ENCODE results near the gene JAM3.
A peak's percentile ranks its signal among the peaks of the same experiment; 100 is the strongest.

JAM3 gene

DNA sequence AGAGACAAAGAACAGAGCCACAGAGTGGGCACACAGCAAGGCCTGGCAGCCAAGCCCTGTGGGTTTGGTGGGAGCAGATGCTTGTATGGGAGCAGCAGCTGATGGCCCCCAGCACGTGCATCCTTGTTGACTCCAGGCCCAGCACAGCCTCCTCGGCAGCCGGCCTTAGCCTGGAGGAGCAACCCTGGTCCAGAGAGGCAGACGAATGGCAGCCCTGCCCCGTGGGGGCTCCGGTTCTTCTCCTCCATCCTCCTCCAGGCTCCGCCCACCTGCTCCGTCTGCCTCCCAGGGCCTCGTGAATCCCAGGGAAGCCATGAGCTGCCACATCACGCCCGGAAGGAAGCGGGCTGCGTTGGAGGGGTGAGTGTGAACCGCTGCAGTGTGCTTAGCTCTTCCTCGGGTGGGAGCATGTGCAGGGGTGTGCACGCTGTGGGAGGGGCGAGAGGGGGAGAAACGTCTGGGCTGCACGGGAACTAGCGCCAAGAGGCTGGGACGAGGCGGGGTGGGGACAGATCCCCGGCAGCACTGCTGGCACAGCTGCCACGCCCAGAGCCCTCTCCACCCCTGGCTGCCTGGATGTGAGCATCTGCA is 36.3 kb upstream of the JAM3 start:
- H3K4me3 ChIP-seq (ENCODE audit: low read depth, low read length), result peak overlapping the region; percentile 52
- DNase-seq, result peak; percentile 84
- peaks cover 31% of the 10 kb centered on the region for H3K4me1 ChIP-seq
- TF ChIP-seq, protein P1, sequence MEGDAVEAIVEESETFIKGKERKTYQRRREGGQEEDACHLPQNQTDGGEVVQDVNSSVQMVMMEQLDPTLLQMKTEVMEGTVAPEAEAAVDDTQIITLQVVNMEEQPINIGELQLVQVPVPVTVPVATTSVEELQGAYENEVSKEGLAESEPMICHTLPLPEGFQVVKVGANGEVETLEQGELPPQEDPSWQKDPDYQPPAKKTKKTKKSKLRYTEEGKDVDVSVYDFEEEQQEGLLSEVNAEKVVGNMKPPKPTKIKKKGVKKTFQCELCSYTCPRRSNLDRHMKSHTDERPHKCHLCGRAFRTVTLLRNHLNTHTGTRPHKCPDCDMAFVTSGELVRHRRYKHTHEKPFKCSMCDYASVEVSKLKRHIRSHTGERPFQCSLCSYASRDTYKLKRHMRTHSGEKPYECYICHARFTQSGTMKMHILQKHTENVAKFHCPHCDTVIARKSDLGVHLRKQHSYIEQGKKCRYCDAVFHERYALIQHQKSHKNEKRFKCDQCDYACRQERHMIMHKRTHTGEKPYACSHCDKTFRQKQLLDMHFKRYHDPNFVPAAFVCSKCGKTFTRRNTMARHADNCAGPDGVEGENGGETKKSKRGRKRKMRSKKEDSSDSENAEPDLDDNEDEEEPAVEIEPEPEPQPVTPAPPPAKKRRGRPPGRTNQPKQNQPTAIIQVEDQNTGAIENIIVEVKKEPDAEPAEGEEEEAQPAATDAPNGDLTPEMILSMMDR (IDR thresholded peaks at IDR 0.05; ENCODE audit: low read depth, low read length), result no peak
- no peaks in the 10 kb centered on the region for H3K27me3 ChIP-seq
- no peaks in the 10 kb centered on the region for H3K36me3 ChIP-seq
- no peaks in the 10 kb centered on the region for H3K9me3 ChIP-seq

DNA sequence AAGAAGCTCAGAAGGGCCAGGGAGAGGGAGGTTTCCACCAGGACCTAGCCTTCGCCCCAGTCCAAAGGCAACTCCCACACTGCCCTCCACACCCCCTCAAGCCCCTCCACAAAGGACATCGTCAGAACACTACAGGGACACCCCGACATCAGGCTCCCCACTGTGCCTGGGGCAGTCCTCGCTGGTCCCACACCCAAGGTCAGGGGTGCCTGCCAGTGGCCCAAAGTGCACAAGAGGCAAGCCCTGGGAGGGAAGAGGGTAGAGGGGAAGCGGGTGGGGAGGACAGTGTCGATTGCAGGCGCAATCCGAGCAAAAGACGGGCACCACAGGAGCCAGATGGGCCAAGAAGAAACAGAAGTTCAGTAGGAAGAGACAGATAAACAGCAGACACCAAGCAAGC is 35.6 kb upstream of the JAM3 start:
- no peaks in the 10 kb centered on the region for H3K36me3 ChIP-seq
- no peak for DNase-seq
- H3K4me1 ChIP-seq, result peaks cover 37% of the 10 kb centered on the region
- no peaks in the 10 kb centered on the region for H3K27me3 ChIP-seq
- no peaks in the 10 kb centered on the region for H3K9me3 ChIP-seq
- TF ChIP-seq, protein P1 (IDR thresholded peaks at IDR 0.05; ENCODE audit: low read depth, low read length), result no peak
- H3K4me3 ChIP-seq (ENCODE audit: low read depth, low read length), result peak overlapping the region; percentile 52

DNA sequence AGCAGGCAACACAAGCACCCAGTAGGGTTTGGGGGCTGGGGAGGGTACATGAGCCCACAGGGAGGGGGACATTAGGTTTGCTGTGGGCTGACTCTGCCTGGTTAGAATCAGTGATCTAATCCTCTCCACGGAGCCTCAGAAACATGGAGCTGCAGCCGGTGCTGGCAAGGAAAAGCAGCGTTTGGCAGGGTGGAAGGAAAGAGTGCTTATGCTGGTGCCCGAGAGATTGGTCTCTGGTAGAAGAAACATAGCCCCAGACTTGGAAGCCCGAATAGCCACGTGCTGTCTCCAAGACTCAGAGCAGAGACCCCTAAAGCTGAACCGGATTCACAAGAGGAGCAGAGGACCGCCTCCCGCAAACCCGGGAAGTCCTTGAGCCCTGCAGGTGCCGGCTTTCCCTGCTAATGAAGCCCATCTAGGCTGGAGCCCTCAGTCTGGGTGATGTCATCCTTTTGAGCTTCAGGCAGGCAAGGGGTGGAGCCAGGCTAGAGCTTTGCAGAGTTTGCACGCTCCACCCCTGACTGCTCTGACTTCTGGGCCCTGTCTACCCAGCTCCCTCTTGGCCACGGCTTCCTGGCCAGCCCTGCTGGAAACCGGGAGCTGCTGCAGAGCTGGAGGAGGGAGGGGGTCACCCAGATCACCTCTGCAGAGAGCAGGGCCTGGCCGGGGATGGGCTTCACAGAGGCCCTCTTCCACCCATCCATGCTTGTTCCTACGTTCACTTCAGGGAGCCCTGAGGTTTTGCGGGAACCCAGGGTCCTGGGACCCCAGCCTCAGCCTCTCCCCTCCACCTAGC is 35.0 kb upstream of the JAM3 start:
- peak; percentile 95 for DNase-seq
- Histone ChIP-seq H3K36me3 (no peaks in the 10 kb centered on the region), H3K9me3 (no peaks in the 10 kb centered on the region), H3K27me3 (no peaks in the 10 kb centered on the region), H3K4me1 (peaks cover 40% of the 10 kb centered on the region), H3K4me3 (ENCODE audit: low read depth, low read length) (peak overlapping the region; percentile 52)
- TF ChIP-seq, protein P1 (IDR thresholded peaks at IDR 0.05; ENCODE audit: low read depth, low read length), result no peak

DNA sequence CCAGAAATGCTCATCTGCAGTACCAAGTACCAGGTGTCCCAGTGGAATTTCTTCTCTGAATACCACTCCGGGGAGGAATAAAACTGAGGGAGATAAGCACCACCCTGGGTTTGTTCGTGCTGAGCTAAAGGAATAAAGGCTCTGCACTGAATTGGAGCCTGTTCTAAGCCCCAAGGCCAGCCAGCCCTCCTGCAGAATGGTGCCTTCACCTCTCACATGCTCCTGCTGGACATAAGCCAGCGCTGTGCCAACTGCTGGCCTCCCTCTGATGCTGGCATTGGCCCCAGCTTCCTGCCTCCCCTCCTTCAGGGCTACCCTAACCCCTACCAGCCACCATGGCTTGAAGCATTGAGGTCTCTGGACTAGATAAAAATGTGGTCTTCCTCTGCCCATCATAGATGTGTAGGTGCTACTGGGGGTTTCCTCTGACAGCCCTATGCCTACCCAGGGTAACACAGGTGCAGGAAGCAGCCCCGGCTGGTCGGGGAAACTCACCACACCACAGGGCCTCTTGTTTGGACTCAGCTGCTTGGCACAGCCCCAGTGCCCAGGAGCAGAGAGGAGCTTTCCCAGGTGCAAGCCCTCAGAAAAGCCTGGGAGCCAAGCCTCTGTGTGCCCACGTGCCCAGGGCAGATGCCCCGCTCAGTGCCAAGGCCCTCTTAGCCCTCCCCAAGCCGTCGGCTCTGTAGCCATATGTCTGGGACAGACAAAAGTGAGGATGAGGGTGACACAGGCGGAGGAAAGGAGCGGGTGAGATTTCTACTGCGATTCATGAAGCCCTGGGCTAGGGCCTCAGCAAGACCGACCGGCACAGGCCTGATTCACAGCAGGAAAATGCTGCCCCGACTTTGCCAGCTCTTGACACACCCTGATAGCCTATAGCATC is 34.1 kb upstream of the JAM3 start:
- no peaks in the 10 kb centered on the region for H3K27me3 ChIP-seq
- TF ChIP-seq, protein P1 (IDR thresholded peaks at IDR 0.05; ENCODE audit: low read depth, low read length), result no peak
- DNase-seq, result no peak
- no peaks in the 10 kb centered on the region for H3K36me3 ChIP-seq
- peaks cover 47% of the 10 kb centered on the region for H3K4me1 ChIP-seq
- H3K4me3 ChIP-seq (ENCODE audit: low read depth, low read length), result no peak overlapping the region
- H3K9me3 ChIP-seq, result no peaks in the 10 kb centered on the region

DNA sequence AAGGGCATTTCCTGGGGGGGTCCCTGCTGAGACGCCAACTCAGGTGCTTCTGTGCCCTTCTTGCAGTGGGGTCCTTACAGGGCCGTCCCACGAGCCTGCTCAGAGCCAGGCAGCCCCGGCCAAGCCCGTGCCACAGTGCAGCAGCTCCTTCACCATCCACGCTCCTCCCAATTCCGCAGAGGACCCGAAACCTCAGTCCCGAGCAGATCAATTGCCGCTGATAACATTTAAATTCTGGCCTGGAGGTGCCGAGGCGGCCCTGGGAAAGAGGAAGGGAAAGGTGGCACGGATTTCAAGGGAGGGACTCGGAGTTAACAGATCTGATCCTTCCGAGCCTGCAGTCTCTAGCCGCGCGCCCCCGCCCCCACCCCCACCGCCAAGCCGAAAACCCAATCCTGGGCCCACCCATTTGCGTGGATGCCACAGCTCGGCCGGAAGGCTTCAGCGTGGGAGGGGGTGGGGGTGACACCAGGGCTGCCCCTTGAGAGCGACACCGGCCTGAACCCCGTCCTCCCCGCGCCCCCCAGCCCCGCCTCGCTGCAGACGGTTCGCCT is 32.3 kb upstream of the JAM3 start:
- H3K27me3 ChIP-seq, result no peaks in the 10 kb centered on the region
- no peaks in the 10 kb centered on the region for H3K36me3 ChIP-seq
- no peak for DNase-seq
- H3K4me1 ChIP-seq, result peaks cover 64% of the 10 kb centered on the region
- H3K4me3 ChIP-seq (ENCODE audit: low read depth, low read length), result peak overlapping the region; percentile 57
- TF ChIP-seq, protein P1 (IDR thresholded peaks at IDR 0.05; ENCODE audit: low read depth, low read length), result no peak
- H3K9me3 ChIP-seq, result no peaks in the 10 kb centered on the region
